GM23338 (cell line): ENCODE data around the gene JAKMIP2. TPM values are rescaled to one million over a fixed set of nuclear protein-coding genes. Genes with fewer than 3 reads are reported as not detected.

Experiments
- ATAC-seq: fragments of 200-7000 bp; cut with Tn5 transposase; 3 replicates; pipeline ENCODE4 v1.9.1; 2020
- DNase-seq: peaks from one replicate; pipeline ENCODE4 v3.0.0-alpha.2; 2015; ENCODE audit warnings: low spot score
- H2AFZ ChIP-seq: fragments of 200-600 bp; sonication (generic); 2 replicates; pipeline ENCODE4 v1.8.0; 2016; ENCODE audit warnings: antibody characterized with exemption, mild to moderate bottlenecking, moderate library complexity
- H3F3A ChIP-seq: fragments of 200-600 bp; sonication (generic); replicated peaks from 2 replicates; pipeline ENCODE4 v1.8.0; 2017; ENCODE audit warnings: antibody characterized with exemption, mixed run types, low read depth
- H3K27ac ChIP-seq: fragments of 200-600 bp; sonication (generic); 2 replicates; pipeline ENCODE4 v1.6.1; 2016; ENCODE audit warnings: low read depth
- H3K27me3 ChIP-seq: fragments of 200-600 bp; sonication (generic); 2 replicates; pipeline ENCODE4 v1.8.0; 2016; ENCODE audit warnings: mild to moderate bottlenecking, mixed run types, moderate library complexity; ENCODE audit not compliant: insufficient read depth
- H3K36me3 ChIP-seq: fragments of 200-600 bp; sonication (generic); 2 replicates; pipeline ENCODE4 v1.8.0; 2016; ENCODE audit warnings: mild to moderate bottlenecking; ENCODE audit not compliant: insufficient read depth
- H3K4me1 ChIP-seq: fragments of 200-600 bp; sonication (generic); 2 replicates; pipeline ENCODE4 v1.8.0; 2016; ENCODE audit warnings: mild to moderate bottlenecking, moderate library complexity; ENCODE audit not compliant: insufficient read depth
- H3K4me2 ChIP-seq: fragments of 200-600 bp; sonication (generic); 2 replicates; pipeline ENCODE4 v1.7.1; 2017; ENCODE audit warnings: mixed run types
- H3K4me3 ChIP-seq: fragments of 200-600 bp; sonication (generic); 2 replicates; pipeline ENCODE4 v1.6.1; 2016; ENCODE audit warnings: mixed run types
- H3K79me2 ChIP-seq: fragments of 200-600 bp; sonication (generic); replicated peaks from 2 replicates; pipeline ENCODE4 v1.8.0; 2017; ENCODE audit warnings: mild to moderate bottlenecking; ENCODE audit not compliant: insufficient read depth
- H3K9me2 ChIP-seq: fragments of 200-600 bp; sonication (generic); 2 replicates; pipeline ENCODE4 v1.8.0; 2017; ENCODE audit not compliant: insufficient read depth
- H4K20me1 ChIP-seq: fragments of 200-600 bp; sonication (generic); replicated peaks from 2 replicates; pipeline ENCODE4 v1.8.0; 2017; ENCODE audit warnings: mild to moderate bottlenecking; ENCODE audit not compliant: insufficient read depth
- H3K27ac Mint-ChIP-seq: 2 replicates; pipeline ENCODE4 v1.8.0; 2020; ENCODE audit warnings: inconsistent platforms, mild to moderate bottlenecking, moderate library complexity, mixed read lengths
- H3K27me3 Mint-ChIP-seq: 3 replicates; pipeline ENCODE4 v1.8.0; 2022; ENCODE audit warnings: low read depth, mild to moderate bottlenecking, moderate library complexity, mixed read lengths, inconsistent platforms; ENCODE audit not compliant: insufficient read depth, poor library complexity
- H3K36me3 Mint-ChIP-seq: 3 replicates; pipeline ENCODE4 v1.8.0; 2021; ENCODE audit warnings: low read depth, mild to moderate bottlenecking, inconsistent platforms, moderate library complexity, mixed read lengths
- H3K4me1 Mint-ChIP-seq: 3 replicates; pipeline ENCODE4 v1.8.0; 2020; ENCODE audit warnings: mild to moderate bottlenecking, inconsistent platforms, mixed read lengths
- H3K4me3 Mint-ChIP-seq: 3 replicates; pipeline ENCODE4 v1.8.0; 2021; ENCODE audit warnings: moderate library complexity, mild to moderate bottlenecking, inconsistent platforms, mixed read lengths
- H3K9me3 Mint-ChIP-seq: 3 replicates; pipeline ENCODE4 v1.8.0; 2020; ENCODE audit warnings: moderate library complexity, mild to moderate bottlenecking, inconsistent platforms, mixed read lengths
- CREB1 ChIP-seq: fragments of 250-450 bp; sonication (Bioruptor Pico); IDR thresholded peaks from 2 replicates; pipeline ENCODE4 v1.5.0; 2020; ENCODE audit warnings: low read depth, mild to moderate bottlenecking, moderate library complexity
- CTCF ChIP-seq, 2 experiments: fragments of 200-600 bp in 1 of 2; sonication (generic) in 1 of 2; conservative IDR thresholded peaks; 2 replicates each; pipeline versions ENCODE4 v1.5.1 to v1.6.1; 2016 to 2017; ENCODE audit warnings: antibody characterized with exemption in 2 of 2, low read depth in 2 of 2, mild to moderate bottlenecking in 2 of 2, moderate library complexity in 1 of 2
- ETS1 ChIP-seq: IDR thresholded peaks from 2 replicates; pipeline ENCODE4 v1.6.1; 2016; ENCODE audit warnings: antibody characterized with exemption
- EZH2 ChIP-seq: fragments of 200-600 bp; sonication (generic); IDR thresholded peaks from one replicate; pipeline ENCODE4 v1.8.0; 2017; ENCODE audit warnings: antibody characterized with exemption, mild to moderate bottlenecking, low read depth; ENCODE audit not compliant: unreplicated experiment
- EZH2phosphoT487 ChIP-seq: fragments of 200-600 bp; sonication (generic); IDR thresholded peaks from one replicate; pipeline ENCODE4 v1.8.1; 2018; ENCODE audit warnings: antibody characterized with exemption; ENCODE audit not compliant: unreplicated experiment
- JUNB ChIP-seq: IDR thresholded peaks from one replicate; pipeline ENCODE4 v1.6.1; 2016; ENCODE audit warnings: antibody characterized with exemption; ENCODE audit not compliant: unreplicated experiment
- NANOG ChIP-seq: IDR thresholded peaks from 2 replicates; pipeline ENCODE4 v1.6.1; 2016; ENCODE audit warnings: antibody characterized with exemption, borderline replicate concordance
- POLR2AphosphoS5 ChIP-seq: IDR thresholded peaks from 2 replicates; pipeline ENCODE4 v1.6.1; 2016; ENCODE audit warnings: antibody characterized with exemption, low read depth
- REST ChIP-seq: IDR thresholded peaks from one replicate; pipeline ENCODE4 v1.6.1; 2018; ENCODE audit warnings: antibody characterized with exemption; ENCODE audit not compliant: unreplicated experiment
- STAT1 ChIP-seq: IDR thresholded peaks from one replicate; pipeline ENCODE4 v1.6.1; 2016; ENCODE audit warnings: antibody characterized with exemption; ENCODE audit not compliant: unreplicated experiment
- ZNF114 ChIP-seq: fragments of 250-450 bp; sonication (Bioruptor Pico); IDR thresholded peaks from 2 replicates; pipeline ENCODE4 v1.5.0; 2020; ENCODE audit warnings: mild to moderate bottlenecking, moderate library complexity
- ZNF331 ChIP-seq: fragments of 250-450 bp; sonication (Bioruptor Pico); IDR thresholded peaks from 2 replicates; pipeline ENCODE4 v1.5.0; 2020; ENCODE audit warnings: low read depth, mild to moderate bottlenecking, moderate library complexity
- polyA plus RNA-seq: library from polyadenylated mRNA; unstranded; fragments of >200 nt; fragmentation: Nextera tagmentation; extraction: Ambion mirVana; gene quantifications from 2 replicates; pipeline ENCODE4 v1.2.1, GENCODE V29; 2016
- total RNA-seq: library from RNA; depleted of rRNA; stranded (reverse); fragments of >200 nt; shearing (Covaris generic); gene quantifications from 2 replicates; pipeline ENCODE4 v1.2.3, GENCODE V29; 2014

The JAKMIP2 gene
- total and polyA plus RNA-seq, 2 experiments from 2014 or later, result 20.5 to 27.2 TPM

GRCh38 chr5:147565524-147565923 is 217.0 kb downstream of the JAKMIP2 start (continued):
- no peak for TF ChIP-seq ETS1
- no peak for TF ChIP-seq REST
- no peak for TF ChIP-seq STAT1
- TF ChIP-seq JUNB, result no peak

GRCh38 chr5:147564124-147564486 is 218.4 kb downstream of the JAKMIP2 start:
- no peak overlapping the region for H3K4me3 Mint-ChIP-seq
- peaks cover 36% of the 10 kb centered on the region for H3K36me3 Mint-ChIP-seq
- H3K27ac Mint-ChIP-seq, result peak overlapping the region; percentile 37; the same call in 1 of the 2 replicates
- H3K27me3 Mint-ChIP-seq, result peaks cover 4% of the 10 kb centered on the region
- peaks cover 4% of the 10 kb centered on the region; the same call in 1 of the 2 replicates for H3K36me3 ChIP-seq
- H3K4me1 Mint-ChIP-seq, result peaks cover 67% of the 10 kb centered on the region
- ATAC-seq, result no peak
- H3K4me2 ChIP-seq, result no peak overlapping the region
- no peak overlapping the region for H2AFZ ChIP-seq
- peaks cover 44% of the 10 kb centered on the region for H3K4me1 ChIP-seq
- H3K4me3 ChIP-seq, result no peak overlapping the region
- H3K27ac ChIP-seq, result no peak overlapping the region
- no peaks in the 10 kb centered on the region; the same call in 2 of the 3 replicates for H3K9me3 Mint-ChIP-seq
- H3K79me2 ChIP-seq, result peaks cover 62% of the 10 kb centered on the region
- no peaks in the 10 kb centered on the region for H4K20me1 ChIP-seq
- H3K9me2 ChIP-seq, result no peaks in the 10 kb centered on the region
- H3F3A ChIP-seq, result peaks cover 13% of the 10 kb centered on the region; the same call in 1 of the 2 replicates
- H3K27me3 ChIP-seq, result no peaks in the 10 kb centered on the region
- DNase-seq, result no peak
- TF ChIP-seq ZNF331 (CRISPR knock-in tag) (no peak), STAT1 (no peak), EZH2phosphoT487 (no peak), ZNF114 (CRISPR knock-in tag) (no peak), REST (no peak), EZH2 (no peak), CREB1 (CRISPR knock-in tag) (no peak), NANOG (no peak), POLR2AphosphoS5 (no peak), JUNB (no peak), CTCF (conservative IDR thresholded peaks at IDR 0.05; ENCODE audit: low read depth in 2 of 2) (no peak)
